AG10803 (cell line): ENCODE results near the gene FGF1.

Experiments
- DNase-seq: peaks from one replicate; pipeline ENCODE4 v3.0.0; 2010; ENCODE audit warnings: low read depth
- H3K4me3 ChIP-seq: 2 replicates; pipeline ENCODE4 v1.5.1; 2011; ENCODE audit warnings: mild to moderate bottlenecking, low read length, control low read depth
- CTCF ChIP-seq: conservative IDR thresholded peaks from 2 replicates; pipeline ENCODE4 v1.5.1; 2011; ENCODE audit warnings: mild to moderate bottlenecking, low read length, control low read depth, inconsistent platforms

Gene FGF1

GRCh38 chr5:142585451-142585850 is 100.4 kb downstream of the FGF1 start:
- no peak overlapping the region for H3K4me3 ChIP-seq
- TF ChIP-seq CTCF, result no peak

GRCh38 chr5:142584891-142585290 is 101.0 kb downstream of the FGF1 start:
- 0 out of 2 replicates have a peak, but pooled peaks have one; percentile 5 for TF ChIP-seq CTCF
- H3K4me3 ChIP-seq, result no peak overlapping the region
- peak; percentile 75 for DNase-seq

More at GRCh38 chr5:142585451-142585850, 100.4 kb downstream of the FGF1 start:
- no peak for DNase-seq

GRCh38 chr5:142578161-142578830 is 107.6 kb downstream of the FGF1 start:
- H3K4me3 ChIP-seq, result no peak overlapping the region
- DNase-seq, result no peak
- no peak for TF ChIP-seq CTCF

- no peak for TF ChIP-seq CTCF
- no peak for DNase-seq
Measured at GRCh38 chr5:142576804-142577203, 109.1 kb downstream of the FGF1 start.

GRCh38 chr5:142576303-142576702 is 109.6 kb downstream of the FGF1 start:
- no peak for TF ChIP-seq CTCF

More at GRCh38 chr5:142576804-142577203, 109.1 kb downstream of the FGF1 start:
- H3K4me3 ChIP-seq, result no peak overlapping the region

GRCh38 chr5:142572006-142572405 is 113.9 kb downstream of the FGF1 start:
- no peak for TF ChIP-seq CTCF
- DNase-seq, result no peak
- H3K4me3 ChIP-seq, result no peak overlapping the region

More at GRCh38 chr5:142576303-142576702, 109.6 kb downstream of the FGF1 start:
- H3K4me3 ChIP-seq, result no peak overlapping the region
- DNase-seq, result no peak

- no peak overlapping the region for H3K4me3 ChIP-seq
- TF ChIP-seq CTCF, result no peak
- DNase-seq, result no peak
Measured at GRCh38 chr5:142571371-142571770, 114.5 kb downstream of the FGF1 start.
